ENCODE results near the gene MUC6.

The MUC6 gene

GRCh38 chr11:1050581-1051355, 14.2 kb upstream of the MUC6 start:
- Histone ChIP-seq H3K9me3 (no peaks in the 10 kb centered on the region), H3K4me1 (ENCODE audit: control insufficient read depth in 1 of 2, insufficient read depth in 1 of 2, low read depth in 1 of 2, low read length in 1 of 2) (peaks cover 24 to 36% of the 10 kb centered on the region in 2 experiments), H3K4me3 (ENCODE audit: low read depth in 1 of 2, low read length in 1 of 2) (no peak overlapping the region), H3K27me3 (no peaks in the 10 kb centered on the region), H3K36me3 (no peaks in the 10 kb centered on the region), H3K27ac (no peak overlapping the region)
- TF ChIP-seq, protein P1, sequence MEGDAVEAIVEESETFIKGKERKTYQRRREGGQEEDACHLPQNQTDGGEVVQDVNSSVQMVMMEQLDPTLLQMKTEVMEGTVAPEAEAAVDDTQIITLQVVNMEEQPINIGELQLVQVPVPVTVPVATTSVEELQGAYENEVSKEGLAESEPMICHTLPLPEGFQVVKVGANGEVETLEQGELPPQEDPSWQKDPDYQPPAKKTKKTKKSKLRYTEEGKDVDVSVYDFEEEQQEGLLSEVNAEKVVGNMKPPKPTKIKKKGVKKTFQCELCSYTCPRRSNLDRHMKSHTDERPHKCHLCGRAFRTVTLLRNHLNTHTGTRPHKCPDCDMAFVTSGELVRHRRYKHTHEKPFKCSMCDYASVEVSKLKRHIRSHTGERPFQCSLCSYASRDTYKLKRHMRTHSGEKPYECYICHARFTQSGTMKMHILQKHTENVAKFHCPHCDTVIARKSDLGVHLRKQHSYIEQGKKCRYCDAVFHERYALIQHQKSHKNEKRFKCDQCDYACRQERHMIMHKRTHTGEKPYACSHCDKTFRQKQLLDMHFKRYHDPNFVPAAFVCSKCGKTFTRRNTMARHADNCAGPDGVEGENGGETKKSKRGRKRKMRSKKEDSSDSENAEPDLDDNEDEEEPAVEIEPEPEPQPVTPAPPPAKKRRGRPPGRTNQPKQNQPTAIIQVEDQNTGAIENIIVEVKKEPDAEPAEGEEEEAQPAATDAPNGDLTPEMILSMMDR (IDR thresholded peaks at IDR 0.05) = peak; percentile 48

- TF ChIP-seq, protein P1 (IDR thresholded peaks at IDR 0.05) = no peak
- peaks cover 24 to 36% of the 10 kb centered on the region in 2 experiments for H3K4me1 ChIP-seq (ENCODE audit: control insufficient read depth in 1 of 2, insufficient read depth in 1 of 2, low read depth in 1 of 2, low read length in 1 of 2)
- no peak overlapping the region for H3K27ac ChIP-seq
- H3K27me3 ChIP-seq = no peaks in the 10 kb centered on the region
- no peaks in the 10 kb centered on the region for H3K9me3 ChIP-seq
- H3K4me3 ChIP-seq (ENCODE audit: low read depth in 1 of 2, low read length in 1 of 2) = no peak overlapping the region
- no peaks in the 10 kb centered on the region for H3K36me3 ChIP-seq
Observed at GRCh38 chr11:1049911-1050580, 13.5 kb upstream of the MUC6 start.

DNA sequence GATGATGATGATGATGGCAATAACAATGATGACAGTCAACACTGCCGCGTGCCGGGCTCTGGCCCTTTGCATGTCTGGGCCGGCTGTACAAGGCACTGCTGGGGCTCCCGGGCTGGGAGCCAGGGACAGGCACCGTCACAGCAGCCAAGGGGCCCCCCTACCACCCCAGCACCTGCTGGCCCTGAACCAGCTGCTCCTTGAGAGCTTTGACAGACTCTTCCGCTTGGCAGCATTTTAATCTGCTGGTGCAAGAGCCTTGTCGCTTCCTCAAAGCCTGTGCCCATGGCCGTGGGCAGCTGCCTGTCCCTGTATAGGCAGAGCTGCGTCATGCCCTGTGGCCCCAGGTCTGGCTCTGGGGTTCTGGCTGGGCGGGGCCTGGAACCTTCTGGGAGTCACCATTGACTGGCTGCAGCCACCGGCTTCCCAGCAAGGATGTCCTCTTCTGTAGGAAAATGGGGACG, 12.9 kb upstream of the MUC6 start:
- Histone ChIP-seq H3K27me3 (no peaks in the 10 kb centered on the region), H3K36me3 (no peaks in the 10 kb centered on the region), H3K4me1 (ENCODE audit: control insufficient read depth in 1 of 2, insufficient read depth in 1 of 2, low read depth in 1 of 2, low read length in 1 of 2) (peaks cover 24 to 36% of the 10 kb centered on the region in 2 experiments), H3K4me3 (ENCODE audit: low read depth in 1 of 2, low read length in 1 of 2) (no peak overlapping the region), H3K27ac (no peak overlapping the region), H3K9me3 (no peaks in the 10 kb centered on the region)
- TF ChIP-seq, protein P1 (IDR thresholded peaks at IDR 0.05) = no peak

DNA sequence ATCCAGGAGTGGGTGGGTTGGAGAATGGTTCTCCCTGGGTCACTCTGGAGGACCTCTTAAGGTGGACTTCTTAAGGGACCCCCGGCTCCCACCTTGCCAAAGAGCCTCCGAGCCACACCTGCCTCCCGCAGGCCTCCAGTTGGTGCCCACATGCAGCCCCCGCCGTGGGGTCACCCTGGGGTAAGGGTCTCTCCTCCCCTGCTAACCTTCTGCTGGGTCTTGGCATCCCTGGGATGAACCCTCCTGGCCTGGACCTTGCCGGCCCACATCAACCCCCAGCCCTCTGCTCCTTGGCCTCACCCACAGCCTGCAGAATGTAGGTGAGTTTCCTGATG, 12.5 kb upstream of the MUC6 start:
- Histone ChIP-seq H3K27me3 (no peaks in the 10 kb centered on the region), H3K27ac (no peak overlapping the region), H3K36me3 (no peaks in the 10 kb centered on the region), H3K4me1 (ENCODE audit: control insufficient read depth in 1 of 2, insufficient read depth in 1 of 2, low read depth in 1 of 2, low read length in 1 of 2) (peaks cover 24 to 36% of the 10 kb centered on the region in 2 experiments), H3K9me3 (no peaks in the 10 kb centered on the region), H3K4me3 (ENCODE audit: low read depth in 1 of 2, low read length in 1 of 2) (no peak overlapping the region)
- TF ChIP-seq, protein P1 (IDR thresholded peaks at IDR 0.05) = no peak

DNA sequence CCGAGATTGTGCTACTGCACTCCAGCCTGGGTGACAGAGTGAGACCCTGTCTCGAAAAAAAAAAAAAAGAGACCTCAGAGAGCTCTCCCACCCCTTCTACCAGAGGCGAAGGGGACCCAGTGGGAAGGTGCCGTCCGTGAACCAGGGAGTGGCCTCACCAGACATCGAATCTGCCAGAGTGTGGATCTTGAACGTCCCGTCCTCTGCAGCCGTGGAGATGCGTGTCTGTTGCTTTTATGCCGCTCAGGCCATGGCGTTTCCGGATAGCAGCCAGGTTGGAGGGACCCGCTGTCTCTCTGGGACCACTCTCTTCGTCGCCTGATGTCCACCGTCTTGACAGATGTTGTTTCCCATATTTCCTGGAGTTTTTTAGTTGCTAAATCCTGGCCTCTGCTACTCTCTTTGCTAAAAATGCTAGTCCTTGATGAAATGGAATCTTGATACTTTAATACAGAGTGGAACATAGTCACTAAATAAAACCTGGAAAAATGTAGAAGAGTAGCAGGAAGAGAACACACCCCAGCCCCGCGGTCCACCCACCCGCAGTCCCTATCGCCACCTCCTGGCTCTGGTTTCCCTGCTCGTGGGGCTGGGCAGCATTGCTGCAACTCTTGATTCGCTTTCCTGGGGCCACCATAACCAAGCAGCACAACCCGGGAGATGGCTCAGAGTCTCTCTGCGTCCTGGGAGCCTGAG, 12.0 kb upstream of the MUC6 start:
- no peaks in the 10 kb centered on the region for H3K9me3 ChIP-seq
- peaks cover 24 to 36% of the 10 kb centered on the region in 2 experiments for H3K4me1 ChIP-seq (ENCODE audit: control insufficient read depth in 1 of 2, insufficient read depth in 1 of 2, low read depth in 1 of 2, low read length in 1 of 2)
- no peaks in the 10 kb centered on the region for H3K27me3 ChIP-seq
- TF ChIP-seq, protein P1 (IDR thresholded peaks at IDR 0.05) = no peak
- H3K36me3 ChIP-seq = no peaks in the 10 kb centered on the region
- H3K27ac ChIP-seq = no peak overlapping the region
- H3K4me3 ChIP-seq (ENCODE audit: low read depth in 1 of 2, low read length in 1 of 2) = no peak overlapping the region
